ENCODE results near the gene SLC35F5. TPM values are rescaled to one million over a fixed set of nuclear protein-coding genes. Genes with fewer than 3 reads are reported as not detected.
"Not testable (repeated sequence)": the region's sequence is repeated elsewhere in the genome, so short reads cannot be mapped to it uniquely, and the experiment has no call there.

The SLC35F5 gene, protein sequence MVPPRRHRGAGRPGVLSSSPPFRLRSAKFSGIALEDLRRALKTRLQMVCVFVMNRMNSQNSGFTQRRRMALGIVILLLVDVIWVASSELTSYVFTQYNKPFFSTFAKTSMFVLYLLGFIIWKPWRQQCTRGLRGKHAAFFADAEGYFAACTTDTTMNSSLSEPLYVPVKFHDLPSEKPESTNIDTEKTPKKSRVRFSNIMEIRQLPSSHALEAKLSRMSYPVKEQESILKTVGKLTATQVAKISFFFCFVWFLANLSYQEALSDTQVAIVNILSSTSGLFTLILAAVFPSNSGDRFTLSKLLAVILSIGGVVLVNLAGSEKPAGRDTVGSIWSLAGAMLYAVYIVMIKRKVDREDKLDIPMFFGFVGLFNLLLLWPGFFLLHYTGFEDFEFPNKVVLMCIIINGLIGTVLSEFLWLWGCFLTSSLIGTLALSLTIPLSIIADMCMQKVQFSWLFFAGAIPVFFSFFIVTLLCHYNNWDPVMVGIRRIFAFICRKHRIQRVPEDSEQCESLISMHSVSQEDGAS
- total RNA-seq, result 66.3 TPM
- long read RNA-seq, full-length matches to known transcripts, result 37 of 51 reads
- long read RNA-seq, partial matches to known transcripts, result 3 of 51 reads
- long read RNA-seq, other reads (novel, unspliced or antisense), result 11 of 51 reads

DNA sequence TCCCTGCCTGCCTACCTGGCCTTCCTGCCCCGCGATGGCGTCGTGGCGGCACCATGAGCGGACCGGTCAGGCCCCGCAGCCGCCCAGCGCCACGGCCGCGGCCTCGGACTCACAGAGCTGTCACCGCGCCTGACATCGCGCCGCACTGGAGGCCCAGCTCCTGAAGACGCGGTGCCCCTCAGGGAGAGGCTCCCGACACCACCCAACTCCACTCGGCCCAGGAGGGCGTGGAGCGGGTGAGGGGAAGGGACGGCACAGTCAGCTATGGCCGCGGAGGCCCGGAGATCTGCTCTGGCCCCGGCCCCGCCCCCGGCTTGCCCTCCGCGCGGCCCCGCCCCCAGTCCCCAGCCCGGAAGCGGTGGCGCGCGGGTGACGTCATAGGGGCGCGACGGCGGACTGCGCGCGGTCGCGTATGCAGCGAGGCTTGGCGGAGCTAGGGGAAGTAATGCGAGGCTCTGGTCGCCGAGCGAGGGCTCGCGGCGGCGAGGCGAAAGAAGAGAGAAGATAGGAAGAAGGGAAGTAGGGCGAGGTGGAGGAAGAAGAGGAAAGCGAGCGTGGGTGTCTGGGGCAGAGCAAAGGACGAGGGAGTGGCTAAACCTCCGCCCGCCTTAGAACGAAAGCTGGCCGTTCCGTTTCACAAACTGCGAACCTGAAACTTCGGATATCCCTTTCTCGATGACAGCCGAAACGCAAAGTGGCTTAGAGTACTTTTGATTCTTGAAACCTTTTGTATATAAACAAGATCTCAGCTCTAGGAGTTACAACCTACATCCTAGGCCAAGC, at the start of gene SLC35F5:
Gene SLC35F5, minus strand, starts transcription at position 288 of the 783 bp plus-strand sequence. Its CDS starts 233 bp downstream, at position 55.
- intact Hi-C loops (cut with DNase I), result loop anchor here (2.0 kb wide), 1 partner anchor 134 kb away; the partner anchor contains the start of gene ACTR3
- peak; percentile 97 for DNase-seq (ENCODE audit: low spot score)

DNA sequence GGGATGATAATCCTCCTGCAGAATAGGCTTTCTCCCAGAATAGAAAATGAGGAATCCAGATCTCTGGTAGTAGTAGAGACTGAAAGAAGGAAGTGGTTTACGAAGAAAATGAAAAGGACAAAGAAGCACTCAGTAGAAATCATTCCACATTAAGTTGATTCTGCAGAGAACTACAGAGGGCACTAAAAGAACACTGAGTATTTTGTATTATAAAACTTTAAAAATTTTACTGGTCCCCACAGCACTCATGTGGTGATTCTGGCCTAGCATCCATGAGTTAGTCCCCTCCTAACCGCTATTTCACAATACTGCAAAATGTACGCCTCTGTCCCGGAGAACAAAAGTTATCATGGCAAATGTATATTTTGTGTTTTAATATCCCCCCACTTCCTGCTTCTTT, 42.9 kb upstream of the SLC35F5 start:
- no peak for DNase-seq (ENCODE audit: low spot score)
- intact Hi-C loops (cut with DNase I), result no loop called here

DNA sequence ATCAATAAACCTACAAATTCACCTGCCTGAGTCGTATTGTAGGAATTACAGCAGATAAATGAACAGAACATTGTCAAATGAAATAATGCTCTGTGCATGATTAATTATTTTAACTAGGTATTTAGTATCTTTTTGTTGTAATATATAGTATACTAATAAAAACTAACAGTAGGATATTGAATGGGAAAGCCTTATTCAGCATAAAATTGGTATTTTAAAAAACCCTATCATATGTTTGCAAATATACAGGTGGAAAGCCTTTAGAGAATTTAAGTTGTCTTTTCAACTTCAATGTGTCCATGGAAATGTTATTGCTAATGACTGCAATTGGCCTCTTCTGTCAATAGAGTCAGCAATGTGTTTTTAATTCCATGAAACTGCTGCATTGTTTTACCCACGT, 40.8 kb upstream of the SLC35F5 start:
- no peak for DNase-seq (ENCODE audit: low spot score)

DNA sequence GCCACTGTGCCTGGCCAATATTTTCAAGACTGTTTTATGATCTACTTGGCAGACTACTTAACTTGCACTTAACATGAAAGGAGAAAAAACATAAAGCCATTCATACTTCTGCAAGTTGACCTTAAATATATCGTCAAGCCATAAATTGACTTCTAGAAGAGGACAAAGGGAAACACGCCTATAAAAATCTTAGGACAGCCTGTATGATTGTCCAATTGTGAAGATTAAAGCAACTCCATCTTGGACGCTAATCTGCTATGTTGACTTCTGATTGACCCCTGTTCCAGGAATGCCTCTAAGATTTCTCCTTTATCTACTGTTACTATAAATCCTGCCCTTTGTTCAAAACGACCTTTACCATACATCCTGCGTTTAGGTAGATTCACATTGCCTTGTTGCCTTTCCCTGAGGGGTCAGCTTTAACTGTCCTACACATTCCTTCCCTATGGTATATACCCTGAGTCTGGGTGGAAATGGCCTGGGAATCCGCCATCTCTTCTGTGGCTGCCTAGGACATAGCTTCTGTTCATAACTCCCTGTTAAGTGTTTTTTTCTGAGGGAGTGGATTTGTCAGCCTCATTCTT, 40.2 kb upstream of the SLC35F5 start:
- DNase-seq (ENCODE audit: low spot score), result no peak
- intact Hi-C loops (cut with DNase I), result no loop called here

More for the DNA sequence above, 40.8 kb upstream of the SLC35F5 start:
- intact Hi-C loops (cut with DNase I), result no loop called here

DNA sequence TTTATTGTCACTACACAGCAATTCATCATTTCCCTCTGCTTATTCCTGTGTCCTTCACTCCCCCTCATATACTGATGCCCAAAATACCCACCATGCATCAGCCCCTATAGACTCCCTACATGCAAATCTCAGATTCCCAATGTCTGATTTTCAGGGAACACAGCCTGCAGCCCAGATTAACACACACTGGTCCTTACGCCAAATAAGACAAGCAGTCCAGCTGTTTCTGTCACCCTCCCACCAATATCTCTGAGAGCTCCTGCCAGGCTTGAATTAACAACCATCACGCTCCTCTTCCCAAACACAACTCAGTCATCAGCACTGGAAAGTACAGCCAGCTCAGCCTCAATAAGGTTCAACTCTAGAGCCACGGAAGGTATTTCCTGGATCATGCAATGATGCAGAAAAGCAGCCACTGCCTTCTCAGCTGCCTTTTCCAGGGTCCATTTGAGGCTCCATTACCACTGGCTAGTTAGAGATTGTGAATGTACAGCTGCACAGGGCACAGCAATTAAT, 39.0 kb upstream of the SLC35F5 start:
- DNase-seq (ENCODE audit: low spot score), result no peak
- intact Hi-C loops (cut with DNase I), result no loop called here

DNA sequence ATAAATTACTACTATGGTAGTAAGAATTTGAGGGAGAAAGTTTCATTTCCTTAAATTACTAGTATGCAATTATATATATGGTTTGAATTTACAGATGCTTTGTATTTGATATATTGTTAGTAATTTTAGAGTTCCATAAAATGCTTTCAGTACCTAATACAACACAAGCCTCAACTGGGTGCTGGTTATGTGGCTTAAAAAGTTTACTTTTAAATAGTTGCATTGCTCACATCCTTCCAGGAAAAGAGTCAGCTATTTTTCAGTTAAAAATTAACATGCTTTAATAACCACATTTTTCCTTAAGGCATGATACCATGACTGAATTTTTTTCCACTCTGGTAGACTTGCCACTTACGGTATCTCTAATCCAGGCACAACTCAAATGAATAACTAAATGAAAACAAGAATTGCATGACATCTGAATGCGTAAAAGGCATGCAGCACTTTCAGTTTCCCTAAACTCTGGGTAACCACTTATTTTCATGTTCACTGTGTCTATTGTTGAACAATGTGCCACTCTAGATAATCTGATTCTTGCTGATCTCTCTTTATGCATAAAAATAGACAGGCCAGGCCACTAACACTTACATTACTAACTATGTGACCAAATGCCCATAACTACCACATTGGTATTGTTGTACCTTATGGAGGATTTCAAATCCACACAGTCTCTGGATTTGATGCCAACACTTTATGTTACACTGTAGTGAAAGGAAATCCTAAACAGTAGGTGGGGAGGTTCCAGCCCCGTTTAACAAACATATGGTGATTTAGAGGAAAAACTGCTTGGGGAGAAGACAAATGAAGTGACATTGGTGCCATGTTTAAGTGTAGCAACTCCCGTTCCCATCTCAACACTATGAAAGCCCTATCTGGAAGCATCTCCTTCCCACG, 35.5 kb upstream of the SLC35F5 start:
- DNase-seq (ENCODE audit: low spot score), result no peak
- intact Hi-C loops (cut with DNase I), result no loop called here

DNA sequence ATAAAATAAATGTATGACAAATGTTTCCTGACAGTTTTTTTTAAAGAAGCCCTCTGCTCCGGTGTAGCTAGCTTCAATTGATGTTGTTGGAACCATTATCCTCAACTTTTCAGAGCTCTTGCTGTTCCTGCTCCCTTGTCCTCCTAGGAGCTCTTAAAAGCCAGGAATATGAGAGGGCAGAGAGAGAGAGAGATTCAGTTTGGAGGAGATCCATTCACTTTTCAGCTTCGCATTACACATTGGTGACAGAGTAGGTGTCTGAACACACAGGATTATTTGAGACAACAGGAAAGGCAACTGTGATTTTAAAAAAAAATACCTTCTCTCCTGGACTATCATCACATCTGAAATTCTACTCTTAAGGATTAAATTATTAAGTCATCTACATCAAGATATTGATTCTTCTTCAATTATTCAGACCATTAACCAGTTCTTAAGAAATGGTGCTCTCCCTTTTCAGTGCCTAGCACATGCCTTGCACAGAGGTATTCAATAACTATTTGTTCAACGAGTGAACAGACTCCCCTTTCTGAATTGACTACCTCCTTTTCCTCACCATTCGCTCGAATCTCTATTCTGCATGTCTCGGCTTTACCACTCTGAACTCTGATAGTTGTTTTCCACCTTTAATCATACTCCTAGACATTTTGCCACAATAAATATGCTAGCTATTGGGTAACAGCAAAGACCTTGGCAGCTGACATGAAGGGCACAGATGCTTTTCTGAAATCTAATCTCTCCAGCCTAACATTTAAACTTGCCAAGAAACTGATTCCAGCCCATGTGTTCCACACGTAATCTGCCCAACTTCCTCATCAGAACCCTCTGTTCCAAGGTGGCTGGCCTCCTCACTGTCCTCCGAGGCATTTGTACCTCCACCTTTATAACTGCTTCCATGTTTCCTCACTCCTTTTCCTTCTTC, 28.6 kb upstream of the SLC35F5 start:
- DNase-seq (ENCODE audit: low spot score), result no peak
- intact Hi-C loops (cut with DNase I), result no loop called here

DNA sequence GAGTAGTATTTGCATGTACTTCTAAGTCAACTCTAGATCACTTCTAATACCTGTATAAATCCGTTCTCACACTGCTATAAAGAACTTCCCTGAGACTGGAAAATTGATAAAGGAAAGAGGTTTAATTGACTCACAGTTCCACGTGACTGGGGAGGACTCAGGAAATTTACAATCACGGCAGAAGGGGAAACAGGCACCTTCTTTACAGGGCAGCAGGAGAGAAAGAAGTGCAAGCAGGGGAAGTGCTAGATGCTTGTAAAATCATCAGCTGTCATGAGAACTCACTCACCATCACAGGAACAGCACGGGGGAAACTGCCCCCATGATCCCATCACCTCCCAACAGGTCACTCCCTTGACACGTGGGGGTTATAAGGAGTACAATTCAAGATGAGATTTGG, 24.0 kb upstream of the SLC35F5 start:
- DNase-seq (ENCODE audit: low spot score), result no peak
- intact Hi-C loops (cut with DNase I), result no loop called here

DNA sequence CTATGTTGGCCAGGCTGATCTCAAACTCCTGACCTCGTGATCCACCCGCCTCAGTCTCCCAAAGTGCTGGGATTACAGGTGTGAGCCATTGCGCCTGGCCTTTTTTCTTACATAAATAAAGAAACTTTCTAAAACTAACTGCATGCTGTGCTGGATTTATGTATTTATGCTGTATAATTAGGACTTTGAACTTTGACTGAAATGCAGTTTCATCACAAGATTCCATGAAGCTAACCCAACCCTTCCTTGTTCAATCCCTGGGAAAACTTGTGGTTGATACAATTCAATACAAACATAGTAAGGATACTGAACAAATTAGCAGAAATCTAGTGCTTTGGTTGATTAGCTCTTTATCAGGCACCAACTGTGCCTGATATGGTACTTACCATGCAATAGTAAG, 20.9 kb upstream of the SLC35F5 start:
- intact Hi-C loops (cut with DNase I), result no loop called here
- no peak for DNase-seq (ENCODE audit: low spot score)

DNA sequence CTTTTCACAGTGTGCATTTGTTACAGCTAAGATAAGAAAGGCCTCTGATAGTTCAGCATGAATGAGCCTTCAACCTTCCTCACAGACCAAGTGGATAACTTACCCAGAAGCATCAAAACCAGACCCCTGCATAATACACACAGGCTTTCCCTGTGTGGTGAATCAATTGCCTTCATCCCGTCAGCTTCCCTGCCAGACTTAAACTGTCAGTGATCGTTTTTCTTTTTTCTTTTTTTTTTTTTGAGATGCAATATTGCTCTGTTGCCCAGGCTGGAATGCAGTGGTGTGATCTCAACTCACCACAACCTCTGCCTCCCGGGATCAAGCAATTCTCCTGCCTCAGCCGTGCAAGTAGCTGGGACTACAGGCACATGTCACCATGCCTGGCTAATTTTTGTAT, 20.5 kb upstream of the SLC35F5 start:
- intact Hi-C loops (cut with DNase I), result no loop called here
- no peak for DNase-seq (ENCODE audit: low spot score)

DNA sequence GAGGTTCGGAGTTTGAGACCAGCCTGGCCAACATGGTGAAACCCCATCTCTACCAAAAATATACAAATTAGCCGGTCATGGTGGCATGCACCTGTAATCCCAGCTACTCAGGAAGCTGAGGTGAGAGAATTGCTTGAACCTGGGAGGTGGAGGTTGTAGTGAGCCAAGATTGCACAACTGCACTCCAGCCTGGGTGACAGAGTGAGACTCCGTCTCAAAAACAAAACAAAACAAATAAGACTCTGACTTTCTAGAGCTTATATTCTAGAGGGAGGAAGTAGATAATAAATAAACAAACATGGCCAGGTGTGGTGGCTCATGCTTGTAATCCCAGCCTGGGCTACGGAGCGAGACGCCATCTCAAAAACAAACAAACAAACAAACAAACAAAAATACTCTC, 18.2 kb upstream of the SLC35F5 start:
- DNase-seq (ENCODE audit: low spot score); intact Hi-C loops (cut with DNase I): not testable (repeated sequence)

DNA sequence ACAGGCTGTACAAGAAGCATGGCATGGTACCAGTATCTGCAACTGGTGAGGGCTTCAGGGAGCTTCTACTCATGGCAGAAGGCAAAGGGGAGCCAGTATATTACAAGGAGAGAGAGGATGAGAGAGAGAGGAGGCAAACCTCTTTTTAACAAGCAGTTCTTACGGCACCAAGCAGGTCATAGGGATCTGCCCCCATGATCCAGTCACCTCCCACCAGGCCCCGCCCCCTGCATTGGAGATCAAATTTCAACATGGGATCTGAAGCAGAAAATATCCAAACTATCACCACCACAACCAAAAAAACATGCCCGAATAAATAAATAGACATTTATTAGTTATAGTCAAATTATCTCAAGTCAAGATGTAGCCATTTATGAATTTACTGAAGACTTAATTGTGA, 14.5 kb upstream of the SLC35F5 start:
- intact Hi-C loops (cut with DNase I), result no loop called here
- DNase-seq (ENCODE audit: low spot score), result no peak

DNA sequence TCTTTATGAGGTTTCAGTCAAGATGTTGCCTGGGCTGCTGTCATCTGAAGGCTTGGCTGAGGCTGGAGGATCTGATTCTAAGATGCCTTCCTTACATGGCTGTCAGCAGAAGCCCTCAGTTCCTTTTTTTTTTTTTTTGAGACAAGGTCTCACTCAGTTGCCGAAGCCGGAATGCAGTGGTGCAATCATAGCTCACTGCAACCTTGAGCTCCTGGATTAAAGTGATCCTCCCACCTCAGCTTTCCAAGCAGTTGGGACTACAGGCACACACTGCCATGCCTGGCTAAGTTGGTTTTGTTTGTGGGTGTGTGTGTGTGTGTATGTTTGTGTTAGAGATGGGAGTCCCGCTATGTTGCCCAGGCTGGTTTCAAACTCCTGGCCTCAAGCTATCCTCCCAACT, 13.1 kb upstream of the SLC35F5 start:
- intact Hi-C loops (cut with DNase I), result no loop called here
- DNase-seq (ENCODE audit: low spot score), result no peak

DNA sequence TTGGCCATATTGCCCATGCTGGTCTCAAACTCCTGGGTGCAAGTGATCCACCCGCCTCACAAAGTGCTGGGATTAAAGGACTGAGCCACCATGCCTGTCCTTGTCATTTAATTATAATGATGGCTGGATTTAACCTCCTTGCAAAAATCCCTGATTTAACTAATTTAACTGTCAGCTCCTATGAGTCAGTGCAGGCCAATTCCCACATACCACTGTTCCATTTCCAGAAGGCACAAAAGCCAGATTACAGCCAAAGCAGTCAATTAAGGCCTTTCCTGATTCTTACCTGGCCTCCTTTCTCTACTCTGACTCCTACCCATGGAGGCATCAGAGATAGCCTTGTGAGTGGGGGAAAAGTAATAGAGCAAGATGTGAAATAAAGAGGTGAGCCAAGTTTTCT, 12.3 kb upstream of the SLC35F5 start:
- intact Hi-C loops (cut with DNase I), result no loop called here
- DNase-seq (ENCODE audit: low spot score), result no peak

DNA sequence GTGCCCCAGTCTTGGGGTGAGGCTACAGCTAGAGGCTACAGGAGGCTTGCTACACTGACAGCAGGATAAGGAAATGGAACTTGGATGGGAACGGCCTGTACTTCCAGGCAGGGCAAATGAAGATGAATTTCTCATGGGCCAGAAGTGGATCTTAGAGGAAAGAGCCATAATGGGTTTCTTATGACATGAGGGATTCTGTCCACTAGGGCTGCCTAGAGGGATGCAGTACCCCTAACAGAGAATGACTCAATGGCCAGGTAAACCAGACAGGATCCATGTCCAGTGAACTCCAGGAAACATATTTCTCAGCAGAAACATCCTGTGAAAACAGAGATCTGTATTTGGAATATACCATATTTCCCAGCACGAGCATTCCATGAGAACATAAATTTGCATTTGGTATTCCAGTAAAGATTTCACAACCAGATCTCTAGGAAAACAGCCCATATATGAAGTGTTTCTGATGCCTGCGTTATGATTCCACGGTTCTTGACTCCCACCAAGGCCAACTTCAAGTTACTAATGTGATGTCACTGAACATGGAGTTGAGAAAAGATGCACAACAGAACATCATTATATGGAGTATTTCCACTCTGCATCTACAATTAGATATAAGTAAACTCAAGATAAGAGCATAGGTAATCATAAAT, 11.5 kb upstream of the SLC35F5 start:
- intact Hi-C loops (cut with DNase I), result no loop called here

DNA sequence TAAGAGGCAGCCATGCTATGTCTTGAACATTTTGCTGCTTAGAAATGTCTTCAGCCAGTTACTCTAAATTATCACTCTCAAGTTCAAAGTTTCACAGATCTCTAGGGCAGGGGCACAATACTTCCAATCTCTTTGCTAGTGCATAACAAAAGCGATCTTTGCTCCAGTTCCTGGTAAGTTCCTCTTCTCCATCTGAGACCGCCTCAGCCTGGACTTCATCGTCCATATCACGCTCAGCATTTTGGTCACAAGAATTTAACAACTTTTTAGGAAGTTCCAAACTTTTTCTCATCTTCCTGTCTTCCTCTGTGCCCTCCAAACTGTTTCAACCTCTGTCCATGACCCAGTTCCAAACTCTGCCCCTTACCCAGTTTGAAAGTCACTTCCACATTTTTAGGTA, 8.8 kb upstream of the SLC35F5 start:
- no peak for DNase-seq (ENCODE audit: low spot score)
- intact Hi-C loops (cut with DNase I), result no loop called here

More for the DNA sequence above, 11.5 kb upstream of the SLC35F5 start:
- no peak for DNase-seq (ENCODE audit: low spot score)

DNA sequence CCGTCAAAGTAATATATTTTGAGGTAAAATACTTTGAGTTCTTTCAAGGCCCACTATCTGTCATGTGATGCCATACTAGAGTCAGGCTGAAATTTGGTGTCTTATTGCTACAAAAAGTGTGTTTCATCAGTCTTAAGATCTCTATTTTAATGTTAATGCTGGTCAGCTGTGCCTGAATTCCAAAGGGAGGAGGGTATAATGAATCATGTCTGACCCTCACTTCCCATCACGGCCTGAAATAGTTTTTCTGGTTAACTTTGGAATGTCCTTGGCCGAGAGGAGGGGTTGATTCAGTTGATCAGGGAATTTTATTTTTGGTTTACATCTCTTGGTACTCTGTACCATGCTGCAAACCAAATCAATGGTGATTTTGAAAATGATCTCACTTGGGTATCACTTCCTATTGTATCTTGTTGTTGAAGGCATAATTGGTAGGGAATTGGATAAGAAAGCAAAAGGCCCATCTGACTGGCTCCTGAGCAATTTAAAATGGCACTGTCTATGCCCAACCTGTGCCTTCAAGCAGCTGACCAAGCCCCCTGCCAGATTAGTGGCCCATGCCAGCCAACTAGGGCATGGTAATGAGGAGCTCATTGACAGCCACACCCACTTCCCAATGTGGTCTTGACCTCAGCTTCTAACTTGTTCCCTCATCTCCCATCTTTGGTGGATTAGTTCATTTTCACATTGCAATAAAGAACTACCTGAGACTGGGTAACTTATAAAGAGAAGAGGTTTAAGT, 6.1 kb upstream of the SLC35F5 start:
- intact Hi-C loops (cut with DNase I), result no loop called here
- DNase-seq (ENCODE audit: low spot score), result no peak

All from cardiac septum (tissue), 1 donor.